C4-2B (cell line): Measurements from ENCODE around the gene CHN2.

Experiments used
- ZFX ChIP-seq: fragments of 450-650 bp; IDR thresholded peaks from 2 replicates; pipeline ENCODE4 v1.6.1; 2017
- TF ChIP-seq, protein P1 (sequence below): fragments of 450-650 bp; conservative IDR thresholded peaks from 2 replicates; pipeline ENCODE4 v1.5.1; 2017; ENCODE audit warnings: mild to moderate bottlenecking

DNA sequence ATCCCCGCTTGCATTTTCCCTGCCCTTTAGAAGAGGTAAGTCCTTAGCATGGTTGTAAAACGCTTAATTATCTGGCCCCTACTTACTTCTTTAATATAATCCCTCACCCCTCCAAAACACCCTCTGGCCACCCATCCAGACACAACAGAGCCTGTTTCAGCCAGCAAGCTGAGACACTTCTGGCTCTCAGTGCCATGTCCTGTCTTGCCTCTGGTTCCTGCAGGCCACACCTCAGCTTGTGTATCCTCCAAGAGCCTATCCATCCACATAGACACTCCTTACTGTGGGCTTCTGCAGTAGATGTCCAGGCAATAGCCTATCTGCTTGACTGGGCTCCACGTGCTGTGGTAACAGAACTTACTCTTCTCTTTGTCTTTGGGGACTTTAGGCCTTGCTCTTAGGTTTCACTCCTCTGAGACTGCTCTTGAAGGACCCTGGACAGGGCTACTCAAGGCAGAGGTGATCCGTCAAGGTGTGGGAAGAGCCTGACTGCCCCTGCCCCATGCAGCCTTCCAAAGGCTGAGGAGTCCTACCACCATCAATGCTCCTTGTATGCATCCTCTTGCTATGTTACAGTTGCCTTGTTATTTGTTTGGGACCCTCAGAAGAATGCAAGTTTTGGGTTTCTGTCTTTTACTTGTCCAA lies 149.9 kb downstream of the CHN2 start:
- TF ChIP-seq, protein P1, sequence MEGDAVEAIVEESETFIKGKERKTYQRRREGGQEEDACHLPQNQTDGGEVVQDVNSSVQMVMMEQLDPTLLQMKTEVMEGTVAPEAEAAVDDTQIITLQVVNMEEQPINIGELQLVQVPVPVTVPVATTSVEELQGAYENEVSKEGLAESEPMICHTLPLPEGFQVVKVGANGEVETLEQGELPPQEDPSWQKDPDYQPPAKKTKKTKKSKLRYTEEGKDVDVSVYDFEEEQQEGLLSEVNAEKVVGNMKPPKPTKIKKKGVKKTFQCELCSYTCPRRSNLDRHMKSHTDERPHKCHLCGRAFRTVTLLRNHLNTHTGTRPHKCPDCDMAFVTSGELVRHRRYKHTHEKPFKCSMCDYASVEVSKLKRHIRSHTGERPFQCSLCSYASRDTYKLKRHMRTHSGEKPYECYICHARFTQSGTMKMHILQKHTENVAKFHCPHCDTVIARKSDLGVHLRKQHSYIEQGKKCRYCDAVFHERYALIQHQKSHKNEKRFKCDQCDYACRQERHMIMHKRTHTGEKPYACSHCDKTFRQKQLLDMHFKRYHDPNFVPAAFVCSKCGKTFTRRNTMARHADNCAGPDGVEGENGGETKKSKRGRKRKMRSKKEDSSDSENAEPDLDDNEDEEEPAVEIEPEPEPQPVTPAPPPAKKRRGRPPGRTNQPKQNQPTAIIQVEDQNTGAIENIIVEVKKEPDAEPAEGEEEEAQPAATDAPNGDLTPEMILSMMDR = no peak
- TF ChIP-seq ZFX = no peak
